Neuronal stem cell (in vitro differentiated cells): ENCODE measurements around the gene MLIP.

Experiments used
- DNase-seq: peaks from one replicate; pipeline ENCODE4 v3.0.0-alpha.2; 2013; ENCODE audit warnings: low spot score
- H2AFZ ChIP-seq: one replicate; pipeline ENCODE4 v1.6.1; 2013; ENCODE audit warnings: mild to moderate bottlenecking, low read length, inconsistent platforms
- H2AK5ac ChIP-seq: 2 replicates; pipeline ENCODE4 v1.6.1; 2013; ENCODE audit warnings: low read depth, mild to moderate bottlenecking, inconsistent platforms, low read length, moderate library complexity, mixed read lengths
- H2BK120ac ChIP-seq: 2 replicates; pipeline ENCODE4 v1.6.1; 2013; ENCODE audit warnings: low read depth, mild to moderate bottlenecking, inconsistent platforms, low read length, moderate library complexity, mixed read lengths
- H2BK12ac ChIP-seq: one replicate; pipeline ENCODE4 v1.6.1; 2013; ENCODE audit warnings: low read length, inconsistent platforms
- H2BK15ac ChIP-seq: 2 replicates; pipeline ENCODE4 v1.6.1; 2013; ENCODE audit warnings: mild to moderate bottlenecking, low read length, inconsistent platforms, mixed read lengths
- H2BK5ac ChIP-seq: one replicate; pipeline ENCODE4 v1.6.1; 2013; ENCODE audit warnings: inconsistent platforms, mild to moderate bottlenecking, low read length, moderate library complexity
- H3K14ac ChIP-seq: one replicate; pipeline ENCODE4 v1.6.1; 2013; ENCODE audit warnings: low read length, inconsistent platforms
- H3K18ac ChIP-seq: 2 replicates; pipeline ENCODE4 v1.6.1; 2013; ENCODE audit warnings: low read length, inconsistent platforms
- H3K23ac ChIP-seq: 2 replicates; pipeline ENCODE4 v1.6.1; 2013; ENCODE audit warnings: low read depth, mild to moderate bottlenecking, mixed read lengths, low read length, inconsistent platforms; ENCODE audit not compliant: poor library complexity
- H3K27ac ChIP-seq: replicated peaks from 3 replicates; pipeline ENCODE4 v1.5.1; 2013; ENCODE audit warnings: low read length, inconsistent platforms
- H3K27me3 ChIP-seq, 3 experiments: 2 replicates each; pipeline ENCODE4 v1.6.1; 2013; ENCODE audit warnings: low read length in 3 of 3, mild to moderate bottlenecking in 2 of 3, inconsistent platforms in 1 of 3, low read depth in 1 of 3, mixed read lengths in 1 of 3, moderate library complexity in 1 of 3; ENCODE audit not compliant: control insufficient read depth in 3 of 3, insufficient read depth in 3 of 3
- H3K36me3 ChIP-seq, 2 donors: replicated peaks in 1 of 2; 2 replicates each; pipeline ENCODE4 v1.6.1; 2013; ENCODE audit warnings: low read length in 2 of 2; ENCODE audit not compliant: control insufficient read depth in 2 of 2, insufficient read depth in 2 of 2
- H3K4ac ChIP-seq: 2 replicates; pipeline ENCODE4 v1.6.1; 2013; ENCODE audit warnings: inconsistent platforms, mild to moderate bottlenecking, low read length, moderate library complexity
- H3K4me1 ChIP-seq, 2 donors: 1 replicate in 1 of 2; 2 replicates in 1 of 2; pipeline ENCODE4 v1.6.1; 2013; ENCODE audit warnings: low read length in 2 of 2, low read depth in 1 of 2; ENCODE audit not compliant: control insufficient read depth in 2 of 2, insufficient read depth in 1 of 2
- H3K4me2 ChIP-seq: one replicate; pipeline ENCODE4 v1.6.1; 2013; ENCODE audit warnings: mild to moderate bottlenecking, low read length, inconsistent platforms; ENCODE audit not compliant: insufficient read depth, poor library complexity, severe bottlenecking
- H3K4me3 ChIP-seq, 2 donors: 2 replicates each; pipeline ENCODE4 v1.5.1; 2013; ENCODE audit warnings: low read length in 2 of 2, mild to moderate bottlenecking in 2 of 2, inconsistent platforms in 1 of 2, moderate library complexity in 1 of 2
- H3K79me1 ChIP-seq: one replicate; pipeline ENCODE4 v1.6.1; 2013; ENCODE audit warnings: low read depth, mild to moderate bottlenecking, inconsistent platforms, low read length, moderate library complexity
- H3K9ac ChIP-seq: one replicate; pipeline ENCODE4 v1.6.1; 2013; ENCODE audit warnings: mild to moderate bottlenecking, low read depth, low read length, inconsistent platforms; ENCODE audit not compliant: poor library complexity
- H3K9me3 ChIP-seq, 2 donors: replicated peaks in 1 of 2; 2 replicates each; pipeline versions ENCODE3 to v1.6.1; 2013; ENCODE audit warnings: low read length in 2 of 2, mild to moderate bottlenecking in 2 of 2, inconsistent platforms in 1 of 2, low read depth in 1 of 2, mixed read lengths in 1 of 2, moderate library complexity in 1 of 2; ENCODE audit not compliant: control insufficient read depth in 2 of 2, insufficient read depth in 1 of 2
- H4K8ac ChIP-seq: one replicate; pipeline ENCODE4 v1.6.1; 2013; ENCODE audit warnings: low read depth, mild to moderate bottlenecking, inconsistent platforms, low read length, moderate library complexity
- H4K91ac ChIP-seq: one replicate; pipeline ENCODE4 v1.6.1; 2013; ENCODE audit warnings: low read length, low read depth, mild to moderate bottlenecking, inconsistent platforms; ENCODE audit not compliant: poor library complexity
- WGBS, 2 donors: extraction: QIAGEN DNeasy Blood & Tissue Kit; methylation state at CpG; one replicate each; pipeline ENCODE4 v1.1.7; 2013; ENCODE audit warnings: missing lambda C conversion rate in 2 of 2, mixed read lengths in 1 of 2; ENCODE audit not compliant: insufficient read length in 2 of 2, insufficient replicate concordance in 1 of 2; ENCODE audit errors: extremely low coverage in 2 of 2; 5-methylcytosine and 5-hydroxymethylcytosine counted together

The MLIP gene

DNA sequence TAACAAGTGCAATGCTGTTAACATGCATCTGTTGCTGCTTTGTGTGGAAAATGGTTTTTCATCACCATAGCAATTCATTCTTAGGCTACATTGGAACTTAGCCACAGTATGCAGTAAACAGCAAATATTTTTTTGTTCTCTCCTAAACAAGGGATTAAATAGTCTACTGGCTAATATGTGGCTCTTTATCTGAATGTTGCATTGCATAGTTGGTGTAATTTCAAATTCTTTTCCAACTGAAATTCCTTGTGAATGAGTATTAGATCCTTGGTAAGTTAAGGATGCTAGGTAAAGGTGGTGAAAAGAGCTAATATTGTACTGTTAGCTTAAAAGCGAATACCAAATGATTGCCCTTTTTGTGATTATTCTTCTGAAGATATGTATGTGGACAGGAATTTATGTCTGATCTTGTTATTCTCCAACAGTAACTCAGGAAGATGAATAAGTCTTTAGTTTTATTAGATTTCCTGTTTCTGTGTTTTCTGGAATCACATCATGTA is 958 bp downstream of the MLIP start:
- H3K4me3 ChIP-seq: no peak overlapping the region
- no peak overlapping the region for H4K91ac ChIP-seq
- no peak overlapping the region for H3K27ac ChIP-seq
- H3K18ac ChIP-seq: no peak overlapping the region
- no peak overlapping the region for H2AFZ ChIP-seq
- no peak overlapping the region for H3K9ac ChIP-seq
- H2BK12ac ChIP-seq: no peak overlapping the region
- no peaks in the 10 kb centered on the region for H3K4me1 ChIP-seq
- no CpG with 5 or more reads among the region's 1 CpG for WGBS, 2 donors
- H3K9me3 ChIP-seq: no peaks in the 10 kb centered on the region
- no peak overlapping the region for H3K23ac ChIP-seq
- no peak overlapping the region for H2BK5ac ChIP-seq
- H2BK120ac ChIP-seq: no peak overlapping the region
- no peak for DNase-seq
- no peaks in the 10 kb centered on the region for H3K36me3 ChIP-seq
- no peak overlapping the region for H3K4me2 ChIP-seq
- no peak overlapping the region for H2BK15ac ChIP-seq
- no peak overlapping the region for H4K8ac ChIP-seq
- no peak overlapping the region for H2AK5ac ChIP-seq
- H3K14ac ChIP-seq: no peak overlapping the region
- H3K27me3 ChIP-seq: no peaks in the 10 kb centered on the region
- no peak overlapping the region for H3K4ac ChIP-seq
- no peaks in the 10 kb centered on the region for H3K79me1 ChIP-seq

DNA sequence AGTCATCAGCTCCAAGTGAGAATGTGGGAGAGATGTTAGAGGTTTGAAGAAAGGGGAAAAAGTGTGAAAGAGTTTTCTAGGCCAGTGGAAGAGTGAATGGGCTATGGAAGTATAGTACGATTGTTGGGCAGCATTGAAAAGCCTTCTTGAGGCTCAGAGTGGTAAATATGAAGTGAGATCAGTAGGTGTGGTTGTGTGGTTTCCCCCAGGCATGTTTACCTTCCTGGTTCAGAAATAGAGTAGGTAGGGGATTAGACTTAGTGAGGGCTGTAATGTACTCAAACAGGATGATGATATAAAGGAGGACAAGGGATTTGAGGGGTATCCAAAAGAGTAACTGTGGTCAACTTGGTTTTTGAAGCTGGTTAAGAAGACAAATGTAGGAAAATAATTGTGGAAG is 3.7 kb downstream of the MLIP start:
- no CpG with 5 or more reads among the region's 1 CpG for WGBS, 2 donors

DNA sequence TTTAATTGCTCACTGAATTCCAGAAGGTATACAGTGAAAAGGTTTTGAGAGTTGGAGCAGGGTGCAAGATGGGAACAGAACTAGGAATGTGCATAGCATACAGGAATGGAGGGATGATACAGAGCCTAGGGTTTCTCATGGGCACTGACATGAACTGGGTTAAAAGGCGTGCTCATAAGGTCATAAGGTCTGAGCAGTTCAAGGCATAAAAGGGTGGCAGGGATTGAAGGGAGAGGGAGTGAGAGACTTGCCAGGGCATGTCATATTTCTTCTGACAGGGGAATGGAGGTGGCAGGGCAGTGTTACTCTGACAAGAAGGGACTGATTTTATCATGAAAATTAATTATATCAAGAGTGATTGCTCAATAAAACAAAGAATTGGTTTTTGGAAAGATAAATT is 4.7 kb downstream of the MLIP start:
- WGBS, 2 donors: no CpG with 5 or more reads among the region's 1 CpG
- no peak overlapping the region for H2BK15ac ChIP-seq

More for the DNA sequence above, 3.7 kb downstream of the MLIP start:
- H2BK120ac ChIP-seq: no peak overlapping the region
- no peak overlapping the region for H3K23ac ChIP-seq
- H3K4me1 ChIP-seq: no peaks in the 10 kb centered on the region
- no peak overlapping the region for H2BK5ac ChIP-seq
- H3K9ac ChIP-seq: no peak overlapping the region
- H4K8ac ChIP-seq: no peak overlapping the region
- no peak overlapping the region for H3K18ac ChIP-seq
- H3K36me3 ChIP-seq: no peaks in the 10 kb centered on the region
- no peaks in the 10 kb centered on the region for H3K27me3 ChIP-seq
- no peak overlapping the region for H3K4me2 ChIP-seq
- no peak overlapping the region for H4K91ac ChIP-seq
- no peak overlapping the region for H2BK12ac ChIP-seq
- H2AFZ ChIP-seq: no peak overlapping the region
- H3K4ac ChIP-seq: no peak overlapping the region
- no peak overlapping the region for H2AK5ac ChIP-seq
- no peak overlapping the region for H3K4me3 ChIP-seq
- no peak overlapping the region for H3K14ac ChIP-seq
- H3K27ac ChIP-seq: no peak overlapping the region
- no peak for DNase-seq
- no peaks in the 10 kb centered on the region for H3K79me1 ChIP-seq
- no peaks in the 10 kb centered on the region for H3K9me3 ChIP-seq
- H2BK15ac ChIP-seq: no peak overlapping the region

DNA sequence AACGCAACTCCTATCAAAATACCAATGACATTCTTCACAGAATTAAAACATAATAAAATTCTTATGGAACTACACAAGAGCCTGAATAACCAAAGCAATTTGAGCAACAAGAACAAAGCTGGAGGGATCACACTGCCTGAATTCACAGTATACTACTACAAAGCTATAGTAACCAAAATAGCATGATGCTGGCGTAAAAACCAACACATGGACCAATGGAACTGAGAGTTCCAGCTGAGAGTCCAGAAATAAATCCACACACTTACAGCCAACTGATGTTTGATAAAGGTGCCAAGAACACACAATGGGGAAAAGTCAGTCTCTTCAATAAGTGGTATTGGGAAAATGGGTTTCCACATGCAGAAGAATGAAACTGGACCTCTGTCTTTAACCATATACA is 6.9 kb downstream of the MLIP start:
- no peak for DNase-seq
- Histone ChIP-seq H3K4ac (no peak overlapping the region), H4K8ac (no peak overlapping the region), H3K79me1 (no peaks in the 10 kb centered on the region), H3K9me3 (no peaks in the 10 kb centered on the region), H2BK15ac (no peak overlapping the region), H3K4me2 (no peak overlapping the region), H3K23ac (no peak overlapping the region), H2BK120ac (no peak overlapping the region), H3K18ac (no peak overlapping the region), H2BK12ac (no peak overlapping the region), H3K4me1 (no peaks in the 10 kb centered on the region), H3K27ac (no peak overlapping the region), H2AFZ (no peak overlapping the region), H3K14ac (no peak overlapping the region), H3K36me3 (no peaks in the 10 kb centered on the region), H3K4me3 (no peak overlapping the region), H2AK5ac (no peak overlapping the region), H4K91ac (no peak overlapping the region), H3K27me3 (no peaks in the 10 kb centered on the region), H2BK5ac (no peak overlapping the region), H3K9ac (no peak overlapping the region)
- WGBS, 2 donors: no CpG with 5 or more reads among the region's 2 CpGs

More for the DNA sequence above, 4.7 kb downstream of the MLIP start:
- no peak overlapping the region for H3K4ac ChIP-seq
- no peak overlapping the region for H3K4me3 ChIP-seq
- H2BK12ac ChIP-seq: no peak overlapping the region
- no peak overlapping the region for H2BK120ac ChIP-seq
- H4K91ac ChIP-seq: no peak overlapping the region
- no peak overlapping the region for H3K14ac ChIP-seq
- no peaks in the 10 kb centered on the region for H3K79me1 ChIP-seq
- no peak overlapping the region for H3K23ac ChIP-seq
- H3K9me3 ChIP-seq: no peaks in the 10 kb centered on the region
- no peak overlapping the region for H2BK5ac ChIP-seq
- DNase-seq: no peak
- H3K36me3 ChIP-seq: no peaks in the 10 kb centered on the region
- no peak overlapping the region for H2AK5ac ChIP-seq
- no peak overlapping the region for H3K27ac ChIP-seq
- no peaks in the 10 kb centered on the region for H3K27me3 ChIP-seq
- H3K18ac ChIP-seq: no peak overlapping the region
- H3K4me1 ChIP-seq: no peaks in the 10 kb centered on the region
- H2AFZ ChIP-seq: peak overlapping the region; percentile 19
- H3K9ac ChIP-seq: no peak overlapping the region
- no peak overlapping the region for H4K8ac ChIP-seq
- H3K4me2 ChIP-seq: no peak overlapping the region
